Breast epithelium (tissue), 3 donors: Measurements from ENCODE around the gene FES.

Source experiments
- CTCF ChIP-seq, 3 donors: fragments of 450-650 bp; IDR thresholded peaks; one replicate each; pipeline ENCODE4 v1.5.1; 2016 to 2017; ENCODE audit warnings: antibody characterized with exemption in 3 of 3, mild to moderate bottlenecking in 3 of 3, moderate library complexity in 3 of 3
- POLR2A ChIP-seq: fragments of 450-650 bp; IDR thresholded peaks from one replicate; pipeline ENCODE4 v1.6.1; 2016; ENCODE audit warnings: antibody characterized with exemption, mild to moderate bottlenecking, moderate library complexity
- POLR2AphosphoS5 ChIP-seq, 3 donors: sonication (generic); formaldehyde crosslinking; IDR thresholded peaks; one replicate each; pipeline ENCODE4 v1.6.1; 2017; ENCODE audit warnings: antibody characterized with exemption in 3 of 3

- no peak for TF ChIP-seq CTCF (IDR thresholded peaks at IDR 0.05)
- TF ChIP-seq POLR2AphosphoS5 (IDR thresholded peaks at IDR 0.05): no peak
- TF ChIP-seq POLR2A: no peak
Observed at GRCh38 chr15:90939756-90940155, 55.5 kb downstream of the FES start.
